ENCODE measurements around the gene ARHGEF4.
A peak's percentile ranks its signal among the peaks of the same experiment; 100 is the strongest.

ARHGEF4 gene

GRCh38 chr2:130819608-130820278, 17.0 kb upstream of the ARHGEF4 start:
- no peak for DNase-seq (ENCODE audit: low read depth in 2 of 2)

- no peak for DNase-seq (ENCODE audit: low read depth in 2 of 2)
These were observed 16.3 kb upstream of the ARHGEF4 start for GRCh38 chr2:130820279-130820861.

- no peak for DNase-seq (ENCODE audit: low read depth in 2 of 2)
These were observed 14.8 kb upstream of the ARHGEF4 start for GRCh38 chr2:130821867-130822266.

GRCh38 chr2:130822766-130823165, 13.9 kb upstream of the ARHGEF4 start:
- DNase-seq (ENCODE audit: low read depth in 2 of 2): no peak

GRCh38 chr2:130823171-130823885, 13.4 kb upstream of the ARHGEF4 start:
- no peak for DNase-seq (ENCODE audit: low read depth in 2 of 2)

GRCh38 chr2:130823886-130824491, 12.7 kb upstream of the ARHGEF4 start:
- DNase-seq (ENCODE audit: low read depth in 2 of 2): no peak

- DNase-seq (ENCODE audit: low read depth in 2 of 2): peak; percentile 26 to 32
These were observed 12.1 kb upstream of the ARHGEF4 start for GRCh38 chr2:130824492-130825061.

- no peak for DNase-seq (ENCODE audit: low read depth in 2 of 2)
These were observed 11.3 kb upstream of the ARHGEF4 start for GRCh38 chr2:130825231-130825965.

GRCh38 chr2:130825966-130826253, 10.8 kb upstream of the ARHGEF4 start:
- DNase-seq (ENCODE audit: low read depth in 2 of 2): no peak

- no peak for DNase-seq (ENCODE audit: low read depth in 2 of 2)
These were observed 10.3 kb upstream of the ARHGEF4 start for GRCh38 chr2:130826419-130826818.

GRCh38 chr2:130826821-130827501, 9.8 kb upstream of the ARHGEF4 start:
- DNase-seq (ENCODE audit: low read depth in 2 of 2): no peak

- no peak for DNase-seq (ENCODE audit: low read depth in 2 of 2)
These were observed 9.0 kb upstream of the ARHGEF4 start for GRCh38 chr2:130827502-130828251.

GRCh38 chr2:130828461-130828860, 8.3 kb upstream of the ARHGEF4 start:
- DNase-seq (ENCODE audit: low read depth in 2 of 2): no peak

GRCh38 chr2:130829015-130829414, 7.7 kb upstream of the ARHGEF4 start:
- no peak for DNase-seq (ENCODE audit: low read depth in 2 of 2)

GRCh38 chr2:130830538-130830937, 6.2 kb upstream of the ARHGEF4 start:
- no peak for DNase-seq (ENCODE audit: low read depth in 2 of 2)

- DNase-seq (ENCODE audit: low read depth in 2 of 2): no peak
These were observed 5.4 kb upstream of the ARHGEF4 start for GRCh38 chr2:130831356-130831755.

GRCh38 chr2:130832296-130832940, 4.3 kb upstream of the ARHGEF4 start:
- no peak for DNase-seq (ENCODE audit: low read depth in 2 of 2)

GRCh38 chr2:130834091-130834930, 2.4 kb upstream of the ARHGEF4 start:
- no peak for DNase-seq (ENCODE audit: low read depth in 2 of 2)
